Activated CD8-positive, alpha-beta T cell treated with anti-CD3 and anti-CD28 coated beads, Interleukin-2, amount 10 ng/mL, durations not matched to agents 7 days and 5 days (primary cell): ENCODE measurements around the gene SLC66A2. TPM values are rescaled to one million over a fixed set of nuclear protein-coding genes. Genes with fewer than 3 reads are reported as not detected.

Source experiments
- ATAC-seq: fragments of 150-1000 bp; cut with Tn5 transposase; one replicate; pipeline ENCODE4 v1.10.0; 2021; ENCODE audit warnings: moderate library complexity
- CTCF ChIA-PET: fragments of 350-600 bp; sonication (Branson Sonifier 250); formaldehyde crosslinking; loops from one replicate; lab custom pipeline; 2021; ENCODE audit warnings: antibody characterized with exemption; lab: Charles Lee
- POLR2A ChIA-PET: fragments of 350-600 bp; sonication (Branson Sonifier 250); formaldehyde crosslinking; loops from one replicate; lab custom pipeline; 2021; ENCODE audit warnings: antibody characterized with exemption; lab: Charles Lee
- DNase-seq: peaks from one replicate; pipeline ENCODE4 v3.0.0-alpha.2; 2020
- H3K27ac Mint-ChIP-seq: one replicate; pipeline ENCODE4 v1.8.0; 2021; ENCODE audit warnings: mild to moderate bottlenecking, mixed read lengths
- H3K27me3 Mint-ChIP-seq: one replicate; pipeline ENCODE4 v1.8.0; 2021; ENCODE audit warnings: low read depth, mixed read lengths
- H3K36me3 Mint-ChIP-seq: one replicate; pipeline ENCODE4 v1.8.0; 2021; ENCODE audit warnings: low read depth, mixed read lengths
- H3K4me1 Mint-ChIP-seq: one replicate; pipeline ENCODE4 v1.8.0; 2021; ENCODE audit warnings: low read depth, mixed read lengths
- H3K4me3 Mint-ChIP-seq: one replicate; pipeline ENCODE4 v1.8.0; 2021; ENCODE audit warnings: mild to moderate bottlenecking, mixed read lengths
- H3K9me3 Mint-ChIP-seq: one replicate; pipeline ENCODE4 v1.8.0; 2022; ENCODE audit warnings: mixed read lengths; ENCODE audit not compliant: insufficient read depth
- total RNA-seq, 2 experiments: library from RNA; stranded (reverse); gene quantifications; one replicate each; pipeline ENCODE4 v1.2.3, GENCODE V29; 2021

SLC66A2 gene
- total RNA-seq, 2 experiments from 2014 or later: 21.6 to 23.2 TPM

DNA sequence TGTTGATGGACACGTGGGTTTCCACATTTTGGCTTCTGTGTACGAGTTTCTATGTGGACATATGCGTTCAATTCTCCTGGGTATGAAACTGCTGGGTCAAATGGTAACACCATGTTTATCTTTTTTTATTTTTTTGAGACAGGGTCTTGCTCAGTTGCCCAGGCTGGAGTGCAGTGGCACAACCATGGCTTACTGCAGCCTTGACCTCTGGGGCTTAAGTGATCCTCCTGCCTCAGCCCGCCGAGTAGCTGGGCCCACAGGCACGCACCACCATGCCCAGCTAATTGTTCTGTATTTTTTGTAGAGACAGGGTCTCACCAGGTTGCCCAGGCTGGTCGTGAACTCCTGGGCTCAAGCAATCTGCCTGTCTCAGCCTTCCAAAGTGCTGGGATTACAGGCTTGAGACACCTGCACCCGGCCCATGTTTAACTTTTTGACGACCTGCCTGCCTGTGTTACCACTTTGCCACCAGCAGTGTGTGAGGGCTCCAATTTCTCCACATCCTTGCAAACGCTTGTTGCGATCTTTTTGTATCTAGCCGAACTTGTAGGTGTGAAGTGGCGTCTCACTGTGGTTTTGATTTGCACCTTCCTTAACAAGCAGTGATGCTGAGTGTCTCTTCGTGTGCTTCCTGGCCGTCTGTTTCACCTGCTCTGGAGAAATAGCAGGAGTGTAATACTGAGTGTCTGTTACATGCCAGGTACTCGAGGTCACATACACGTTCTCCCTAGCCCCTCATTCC lies 19.9 kb upstream of the SLC66A2 start:
- Mint-ChIP-seq H3K9me3 (no peaks in the 10 kb centered on the region), H3K27me3 (no peaks in the 10 kb centered on the region), H3K4me3 (no peak overlapping the region), H3K4me1 (peaks cover 3% of the 10 kb centered on the region), H3K36me3 (peaks cover 50% of the 10 kb centered on the region), H3K27ac (no peak overlapping the region)
- DNase-seq: no peak
- ChIA-PET CTCF (no interaction called here), POLR2A (no interaction called here)
- no peak for ATAC-seq

DNA sequence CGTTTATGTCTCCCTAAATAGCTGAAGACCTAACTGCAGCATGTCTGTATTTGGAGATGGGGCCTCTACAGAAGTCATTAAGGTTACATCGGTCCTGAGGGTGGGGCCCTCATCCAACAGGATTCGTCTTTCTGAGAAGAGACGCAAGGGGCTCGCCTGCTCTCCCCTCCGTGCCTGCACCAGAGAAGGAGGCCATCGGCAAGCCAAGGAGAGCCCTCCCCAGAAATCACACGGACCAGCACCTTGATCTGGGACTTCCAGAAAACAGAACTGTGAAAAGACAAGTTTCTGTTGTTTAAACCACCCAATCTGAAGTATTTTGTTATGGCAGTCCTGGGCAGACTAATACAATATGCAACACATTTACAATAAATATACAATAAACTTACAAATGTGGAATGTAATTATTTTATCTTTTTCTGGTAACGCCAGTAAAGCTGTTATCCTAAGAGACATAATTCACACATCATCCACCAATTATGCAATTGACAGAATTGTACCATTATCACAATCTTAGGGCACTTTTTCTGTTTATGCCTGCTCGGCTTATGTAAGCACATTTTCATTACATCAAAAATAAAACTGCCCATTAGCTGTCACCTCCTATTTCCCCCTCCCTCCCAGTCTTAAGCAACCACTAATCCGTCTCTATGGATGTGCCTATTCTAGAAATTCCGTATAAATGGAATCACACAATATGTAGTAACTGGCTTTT lies 19.1 kb upstream of the SLC66A2 start:
- Mint-ChIP-seq H3K27ac (no peak overlapping the region), H3K27me3 (no peaks in the 10 kb centered on the region), H3K36me3 (peaks cover 46% of the 10 kb centered on the region), H3K9me3 (no peaks in the 10 kb centered on the region), H3K4me1 (peaks cover 5% of the 10 kb centered on the region), H3K4me3 (no peak overlapping the region)
- POLR2A ChIA-PET: no interaction called here
- no peak for ATAC-seq
- CTCF ChIA-PET: no interaction called here
- no peak for DNase-seq

- Mint-ChIP-seq H3K9me3 (no peaks in the 10 kb centered on the region), H3K4me1 (peaks cover 32% of the 10 kb centered on the region), H3K27ac (no peak overlapping the region), H3K27me3 (peaks cover 6% of the 10 kb centered on the region), H3K36me3 (peaks cover 10% of the 10 kb centered on the region), H3K4me3 (peak overlapping the region; percentile 55)
- ChIA-PET POLR2A (interaction anchor here (0.7 kb wide), 1 partner anchor 279 kb away, joined by 3 read pairs; no protein-coding TSS in a partner anchor), CTCF (interaction anchor here (0.8 kb wide), 1 partner anchor 12 kb away, joined by 3 read pairs; no protein-coding TSS in a partner anchor)
- DNase-seq: no peak
- ATAC-seq: no peak
These were observed 13.9 kb upstream of the SLC66A2 start for GRCh38 chr18:79965119-79965902.

DNA sequence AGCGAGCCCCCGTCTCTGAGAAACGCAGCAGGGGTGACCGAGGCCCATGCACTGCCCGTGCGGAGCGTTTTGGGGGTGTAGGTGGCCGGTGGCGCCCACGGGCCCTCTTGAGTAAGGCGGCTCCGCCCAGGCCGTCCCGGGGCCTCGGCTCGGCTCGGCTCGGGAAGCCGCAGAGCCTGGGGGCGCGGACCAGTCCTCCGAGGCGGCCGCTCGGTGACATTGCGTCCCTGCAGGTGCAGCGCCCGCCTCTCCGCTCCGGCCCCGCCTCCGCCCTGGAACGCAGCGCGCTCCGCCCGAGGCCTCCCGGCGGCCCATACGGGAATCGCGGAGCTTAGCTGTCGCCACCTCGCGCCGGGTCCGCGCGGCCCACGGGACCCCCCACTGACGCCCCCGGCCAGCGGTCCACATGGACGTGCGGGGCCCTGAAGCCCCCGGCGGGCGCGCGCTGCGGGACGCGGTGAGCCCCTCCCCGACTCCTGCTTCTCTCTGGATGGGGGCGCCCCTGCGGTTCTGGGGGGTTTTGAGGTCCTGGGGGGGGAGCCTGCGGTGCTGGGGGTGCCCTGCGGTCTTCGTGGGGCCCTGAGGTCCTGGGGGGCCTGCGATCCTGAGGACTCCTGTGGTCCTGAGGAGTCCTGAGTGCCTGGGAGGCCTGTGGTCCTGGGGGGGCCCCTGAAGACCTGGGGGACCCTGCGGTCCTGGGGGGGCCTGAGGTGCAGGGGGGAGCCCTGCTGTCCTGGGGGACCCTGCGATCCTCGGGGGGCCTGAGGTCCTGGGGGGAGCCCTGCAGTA lies 13.1 kb upstream of the SLC66A2 start, which contains the start of gene HSBP1L1:
Gene HSBP1L1 (plus strand): TSS at position 314 of the 789 bp plus-strand sequence. CDS start 93 bp downstream, at position 407.
- DNase-seq: peak; percentile 63
- peak; percentile 92 for ATAC-seq
- Mint-ChIP-seq H3K9me3 (no peaks in the 10 kb centered on the region), H3K4me1 (peaks cover 36% of the 10 kb centered on the region), H3K27ac (no peak within 1 kb of the TSS), H3K27me3 (peaks cover 6% of the 10 kb centered on the region), H3K36me3 (peaks cover 7% of the 10 kb centered on the region), H3K4me3 (peak within 1 kb of the TSS; percentile 55)
- ChIA-PET CTCF (interaction anchor here (0.8 kb wide), 1 partner anchor 11 kb away, joined by 3 read pairs; no protein-coding TSS in a partner anchor), POLR2A (interaction anchor here (1.8 kb wide), 1 partner anchor 13 kb away, joined by 6 read pairs; the partner anchor contains the start of gene SLC66A2)

- CTCF ChIA-PET: interaction anchor here (0.9 kb wide), 1 partner anchor 21 kb away, joined by 5 read pairs; no protein-coding TSS in a partner anchor
- POLR2A ChIA-PET: interaction anchor here (1.8 kb wide), 1 partner anchor 12 kb away, joined by 6 read pairs; the partner anchor contains the start of gene SLC66A2
- no peak overlapping the region for H3K27ac Mint-ChIP-seq
- H3K9me3 Mint-ChIP-seq: no peaks in the 10 kb centered on the region
- H3K27me3 Mint-ChIP-seq: peaks cover 6% of the 10 kb centered on the region
- H3K4me3 Mint-ChIP-seq: peak overlapping the region; percentile 22
- peaks cover 5% of the 10 kb centered on the region for H3K36me3 Mint-ChIP-seq
- H3K4me1 Mint-ChIP-seq: peaks cover 35% of the 10 kb centered on the region
- no peak for DNase-seq
- ATAC-seq: no peak
These were observed 12.3 kb upstream of the SLC66A2 start for GRCh38 chr18:79963658-79964329.

DNA sequence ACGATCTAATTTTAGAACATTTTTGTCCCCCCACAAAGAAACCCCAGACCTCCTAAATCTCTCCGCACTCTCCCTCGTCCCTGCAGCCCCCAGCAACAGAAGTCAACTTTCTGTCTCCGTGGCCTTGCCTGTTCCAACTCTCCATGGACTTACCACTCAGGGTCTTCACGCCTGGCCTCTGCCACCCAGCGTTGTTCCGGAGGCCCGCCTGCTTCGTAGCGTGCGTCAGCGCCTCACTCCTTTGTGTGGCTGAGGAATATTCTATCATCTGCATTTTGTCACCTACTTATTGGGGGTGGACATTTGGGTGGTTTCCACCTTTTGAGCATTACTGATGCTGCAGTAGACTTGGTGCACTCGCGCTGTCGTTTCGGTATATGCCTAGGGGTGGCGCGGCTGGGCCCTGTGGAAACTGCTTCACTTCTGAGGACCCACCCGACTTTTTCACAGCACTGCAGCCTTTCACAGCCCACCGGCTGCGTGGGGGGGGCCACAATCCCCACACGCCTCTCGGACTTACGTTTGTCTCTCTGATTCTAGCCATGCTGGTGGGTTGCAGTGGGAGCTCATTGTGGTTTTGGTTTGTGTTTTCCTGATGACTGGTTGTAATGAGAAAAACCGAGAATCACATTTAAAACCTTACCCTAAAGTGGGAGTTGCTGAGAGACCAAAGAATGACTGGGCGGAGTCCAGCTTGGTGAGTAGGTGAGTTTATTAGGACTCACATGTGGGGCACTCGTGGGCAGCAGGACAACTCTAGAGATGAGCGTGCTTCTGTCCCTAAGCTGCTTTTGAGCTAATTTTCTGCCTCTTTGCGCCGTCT lies 11.6 kb upstream of the SLC66A2 start:
- Mint-ChIP-seq H3K36me3 (peaks cover 5% of the 10 kb centered on the region), H3K9me3 (no peaks in the 10 kb centered on the region), H3K4me1 (peaks cover 35% of the 10 kb centered on the region), H3K27ac (peak overlapping the region; percentile 5), H3K4me3 (peak overlapping the region; percentile 10), H3K27me3 (peaks cover 6% of the 10 kb centered on the region)
- DNase-seq (peak; percentile 45), ATAC-seq (no peak)
- ChIA-PET POLR2A (interaction anchor here (1.8 kb wide), 1 partner anchor 11 kb away, joined by 6 read pairs; the partner anchor contains the start of gene SLC66A2), CTCF (interaction anchor here (0.9 kb wide), 1 partner anchor 22 kb away, joined by 5 read pairs; no protein-coding TSS in a partner anchor)

DNA sequence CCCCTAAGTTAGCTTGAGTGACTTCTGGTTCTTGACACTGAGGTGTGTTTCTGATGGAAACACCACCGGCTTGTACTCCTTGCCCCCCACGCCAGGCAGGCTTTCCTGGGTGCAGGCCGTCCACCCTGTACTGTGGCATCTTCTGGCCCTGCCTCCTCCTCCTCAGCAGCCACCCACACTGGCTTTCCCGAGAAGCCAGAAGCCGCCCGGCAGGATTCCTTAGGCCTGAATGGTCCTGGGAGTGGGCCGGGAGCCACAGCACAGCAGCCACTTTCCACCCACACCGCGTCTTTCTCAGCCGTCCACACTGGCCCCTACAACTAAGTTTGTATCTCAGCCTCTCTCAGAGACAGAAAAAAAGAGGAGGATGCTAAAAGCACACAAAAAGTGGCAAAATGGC lies 10.9 kb upstream of the SLC66A2 start:
- Mint-ChIP-seq H3K4me1 (peaks cover 35% of the 10 kb centered on the region), H3K27ac (no peak overlapping the region), H3K4me3 (no peak overlapping the region), H3K9me3 (no peaks in the 10 kb centered on the region), H3K27me3 (peaks cover 6% of the 10 kb centered on the region), H3K36me3 (peaks cover 5% of the 10 kb centered on the region)
- CTCF ChIA-PET: no interaction called here
- DNase-seq (no peak), ATAC-seq (no peak)
- POLR2A ChIA-PET: no interaction called here

DNA sequence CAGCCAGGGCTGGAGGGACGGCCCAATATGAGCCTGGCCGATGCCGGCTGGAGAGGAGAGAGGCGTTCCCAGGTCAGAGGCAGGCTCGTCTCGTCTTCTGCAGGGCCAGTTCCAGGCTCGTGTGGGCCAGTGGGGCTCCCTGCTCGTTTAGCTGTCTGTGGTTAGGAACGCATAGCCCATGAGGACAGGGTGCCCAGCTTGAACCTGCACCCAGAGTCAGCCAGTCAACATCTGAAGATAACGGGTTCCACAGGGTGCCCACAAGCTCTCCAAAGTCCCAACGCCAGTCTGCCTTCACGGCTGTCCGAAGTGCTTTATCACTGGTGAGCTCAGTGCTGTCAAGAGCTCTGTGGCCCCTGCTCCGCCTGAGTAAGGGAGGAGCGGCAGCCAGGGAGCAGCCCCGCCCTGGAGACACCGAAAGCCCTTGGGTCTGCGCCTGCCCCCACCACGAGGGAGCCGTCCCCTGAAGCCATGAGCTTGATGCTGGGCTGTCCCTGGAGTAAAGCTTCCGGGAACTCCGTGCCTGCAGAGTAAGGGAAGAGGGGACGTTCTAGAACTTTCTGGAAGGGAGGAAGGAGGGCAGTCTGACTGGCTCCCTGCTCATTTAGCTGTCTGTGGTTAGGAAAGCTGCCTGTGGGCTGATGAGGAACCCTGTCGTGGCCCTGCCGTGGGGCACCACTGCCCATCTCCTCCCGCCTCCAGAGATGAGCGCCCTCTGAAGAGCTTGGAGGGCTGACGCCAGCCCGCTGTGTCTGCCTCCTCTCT lies 10.3 kb upstream of the SLC66A2 start:
- Mint-ChIP-seq H3K36me3 (peaks cover 3% of the 10 kb centered on the region), H3K9me3 (no peaks in the 10 kb centered on the region), H3K4me3 (no peak overlapping the region), H3K27me3 (peaks cover 6% of the 10 kb centered on the region), H3K27ac (no peak overlapping the region), H3K4me1 (peaks cover 35% of the 10 kb centered on the region)
- DNase-seq: no peak
- CTCF ChIA-PET: interaction anchor here (1.0 kb wide), 1 partner anchor 23 kb away, joined by 3 read pairs; no protein-coding TSS in a partner anchor
- no peak for ATAC-seq
- POLR2A ChIA-PET: no interaction called here

DNA sequence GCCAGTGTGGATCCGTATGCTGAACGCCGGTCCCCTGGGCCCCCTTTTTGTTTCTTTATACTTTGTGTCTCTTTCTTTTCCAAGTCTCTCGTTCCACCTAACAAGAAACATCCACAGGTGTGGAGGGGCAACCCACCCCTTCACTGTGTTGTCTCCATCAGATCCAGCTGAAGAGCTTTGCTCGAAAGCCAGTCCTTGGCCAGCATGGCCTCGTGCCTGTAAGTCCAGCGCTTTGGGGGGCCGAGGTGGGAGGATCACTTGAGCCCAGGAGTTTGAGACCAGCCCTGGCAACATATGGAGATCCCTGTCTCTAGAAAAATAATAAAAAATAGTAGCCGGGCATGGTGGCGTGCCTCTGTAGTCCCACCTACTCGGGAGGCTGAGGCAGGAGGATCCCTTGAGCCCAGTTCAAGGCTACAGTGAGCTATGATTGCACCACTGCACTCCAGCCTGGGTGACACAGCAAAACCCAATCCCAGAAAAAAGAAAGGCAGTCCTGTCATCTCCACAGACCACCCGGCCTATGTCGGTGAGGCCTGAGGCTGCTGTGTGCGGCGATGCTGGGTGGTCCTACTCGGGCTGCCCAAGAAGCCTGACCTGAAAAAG lies 9.6 kb upstream of the SLC66A2 start:
- Mint-ChIP-seq H3K27me3 (peaks cover 7% of the 10 kb centered on the region), H3K36me3 (peaks cover 3% of the 10 kb centered on the region), H3K4me3 (no peak overlapping the region), H3K9me3 (no peaks in the 10 kb centered on the region), H3K4me1 (peaks cover 35% of the 10 kb centered on the region), H3K27ac (no peak overlapping the region)
- no peak for ATAC-seq
- ChIA-PET CTCF (interaction anchor here (1.0 kb wide), 1 partner anchor 24 kb away, joined by 3 read pairs; no protein-coding TSS in a partner anchor), POLR2A (no interaction called here)
- DNase-seq: no peak
